H9 (cell line): Measurements from ENCODE around the gene LY6G5B. TPM values are rescaled to one million over a fixed set of nuclear protein-coding genes. Genes with fewer than 3 reads are reported as not detected.

Experiments
- DNase-seq: peaks from one replicate; pipeline ENCODE4 v3.0.0-alpha.2; 2017
- H2AFZ ChIP-seq: one replicate; pipeline ENCODE4 v1.6.1; 2013; ENCODE audit warnings: mild to moderate bottlenecking, low read length, control low read depth, moderate library complexity
- H2AK5ac ChIP-seq: 2 replicates; pipeline ENCODE4 v1.6.1; 2013; ENCODE audit warnings: low read length, control low read depth, mixed read lengths; ENCODE audit not compliant: insufficient read length
- H2BK120ac ChIP-seq: one replicate; pipeline ENCODE4 v1.6.1; 2013; ENCODE audit warnings: low read depth, mild to moderate bottlenecking, low read length, control low read depth, inconsistent platforms; ENCODE audit not compliant: poor library complexity, severe bottlenecking
- H2BK12ac ChIP-seq: 2 replicates; pipeline ENCODE4 v1.6.1; 2013; ENCODE audit warnings: low read length, control low read depth, mixed read lengths, low read depth; ENCODE audit not compliant: insufficient read length
- H2BK15ac ChIP-seq: 2 replicates; pipeline ENCODE4 v1.6.1; 2013; ENCODE audit warnings: low read depth, low read length, control low read depth
- H2BK20ac ChIP-seq: one replicate; pipeline ENCODE4 v1.6.1; 2013; ENCODE audit warnings: low read depth, mild to moderate bottlenecking, low read length, control low read depth, inconsistent platforms; ENCODE audit not compliant: poor library complexity, severe bottlenecking
- H2BK5ac ChIP-seq: 2 replicates; pipeline ENCODE4 v1.6.1; 2013; ENCODE audit warnings: low read length, control low read depth, mixed read lengths; ENCODE audit not compliant: insufficient read length
- H3K14ac ChIP-seq: 2 replicates; pipeline ENCODE4 v1.6.1; 2013; ENCODE audit warnings: low read length, control low read depth; ENCODE audit not compliant: insufficient read depth
- H3K18ac ChIP-seq: 2 replicates; pipeline ENCODE4 v1.6.1; 2013; ENCODE audit warnings: low read depth, mild to moderate bottlenecking, mixed read lengths, low read length, control low read depth; ENCODE audit not compliant: insufficient read length
- H3K23ac ChIP-seq: 2 replicates; pipeline ENCODE4 v1.6.1; 2013; ENCODE audit warnings: low read length, control low read depth, mixed read lengths, low read depth; ENCODE audit not compliant: insufficient read length
- H3K23me2 ChIP-seq: 2 replicates; pipeline ENCODE4 v1.6.1; 2013; ENCODE audit warnings: low read depth, mild to moderate bottlenecking, mixed read lengths, low read length, control low read depth; ENCODE audit not compliant: insufficient read length, poor library complexity, severe bottlenecking
- H3K27ac ChIP-seq: 2 replicates; pipeline ENCODE4 v1.5.1; 2013; ENCODE audit warnings: low read length, control low read depth, mixed read lengths, low read depth; ENCODE audit not compliant: insufficient read length
- H3K27me3 ChIP-seq: 2 replicates; pipeline ENCODE4 v1.6.1; 2013; ENCODE audit warnings: low read length, control low read depth, inconsistent platforms; ENCODE audit not compliant: insufficient read depth
- H3K4ac ChIP-seq: 2 replicates; pipeline ENCODE4 v1.6.1; 2013; ENCODE audit warnings: low read depth, mild to moderate bottlenecking, control low read depth, inconsistent platforms, low read length, moderate library complexity
- H3K4me1 ChIP-seq: 2 replicates; pipeline ENCODE4 v1.6.1; 2013; ENCODE audit warnings: low read length, control low read depth, inconsistent platforms; ENCODE audit not compliant: insufficient read depth
- H3K4me2 ChIP-seq: 2 replicates; pipeline ENCODE4 v1.6.1; 2013; ENCODE audit warnings: low read length, control low read depth, mixed read lengths; ENCODE audit not compliant: insufficient read length, insufficient read depth
- H3K56ac ChIP-seq: 2 replicates; pipeline ENCODE4 v1.6.1; 2013; ENCODE audit warnings: low read depth, mild to moderate bottlenecking, mixed read lengths, low read length, control low read depth; ENCODE audit not compliant: insufficient read length
- H3K79me1 ChIP-seq: 2 replicates; pipeline ENCODE4 v1.6.1; 2013; ENCODE audit warnings: low read depth, mild to moderate bottlenecking, moderate library complexity, low read length, control low read depth, inconsistent platforms; ENCODE audit not compliant: insufficient read depth, poor library complexity, severe bottlenecking
- H3K79me2 ChIP-seq: 2 replicates; pipeline ENCODE4 v1.6.1; 2013; ENCODE audit warnings: low read length, control low read depth, inconsistent platforms; ENCODE audit not compliant: insufficient read depth
- H3K9ac ChIP-seq: 2 replicates; pipeline ENCODE4 v1.6.1; 2013; ENCODE audit warnings: low read length, control low read depth, mixed read lengths; ENCODE audit not compliant: insufficient read length; ENCODE audit errors: extremely low read depth
- H3K9me3 ChIP-seq: one replicate; pipeline ENCODE4 v1.6.1; 2013; ENCODE audit warnings: low read depth, low read length, inconsistent platforms; ENCODE audit not compliant: control insufficient read depth
- H3T11ph ChIP-seq: one replicate; pipeline ENCODE4 v1.6.1; 2013; ENCODE audit warnings: mild to moderate bottlenecking, low read length, control low read depth, inconsistent platforms
- H4K20me1 ChIP-seq: one replicate; pipeline ENCODE4 v1.6.1; 2013; ENCODE audit not compliant: control insufficient read depth, insufficient read length, insufficient read depth
- H4K5ac ChIP-seq: 2 replicates; pipeline ENCODE4 v1.6.1; 2013; ENCODE audit warnings: low read depth, mild to moderate bottlenecking, mixed read lengths, low read length, control low read depth; ENCODE audit not compliant: insufficient read length
- H4K8ac ChIP-seq: replicated peaks from 2 replicates; pipeline ENCODE4 v1.6.1; 2013; ENCODE audit warnings: low read length, control low read depth, mixed read lengths, low read depth; ENCODE audit not compliant: insufficient read length
- H4K91ac ChIP-seq: 2 replicates; pipeline ENCODE4 v1.6.1; 2013; ENCODE audit warnings: low read depth, mild to moderate bottlenecking, moderate library complexity, mixed read lengths, low read length, control low read depth; ENCODE audit not compliant: insufficient read length
- H3K27ac Mint-ChIP-seq, 3 experiments: 2 replicates in 2 of 3; 3 replicates in 1 of 3; pipeline ENCODE4 v1.8.0; 2020 to 2021; ENCODE audit warnings: mixed read lengths in 3 of 3, mild to moderate bottlenecking in 1 of 3, moderate library complexity in 1 of 3
- H3K27me3 Mint-ChIP-seq: 2 replicates; pipeline ENCODE4 v1.8.0; 2021; ENCODE audit warnings: low read depth, mild to moderate bottlenecking, moderate library complexity, mixed read lengths
- H3K36me3 Mint-ChIP-seq, 3 experiments: 2 replicates in 2 of 3; 3 replicates in 1 of 3; pipeline ENCODE4 v1.8.0; 2020 to 2021; ENCODE audit warnings: low read depth in 3 of 3, mixed read lengths in 3 of 3; ENCODE audit not compliant: insufficient read depth in 1 of 3
- H3K4me1 Mint-ChIP-seq, 2 experiments: 2 replicates each; pipeline ENCODE4 v1.8.0; 2020; ENCODE audit warnings: mixed read lengths in 2 of 2
- H3K4me3 Mint-ChIP-seq, 2 experiments: 2 replicates in 1 of 2; 3 replicates in 1 of 2; pipeline ENCODE4 v1.8.0; 2020 to 2021; ENCODE audit warnings: mild to moderate bottlenecking in 2 of 2, mixed read lengths in 2 of 2, moderate library complexity in 1 of 2
- H3K9me3 Mint-ChIP-seq, 2 experiments: 2 replicates in 1 of 2; 3 replicates in 1 of 2; pipeline ENCODE4 v1.8.0; 2020; ENCODE audit warnings: mild to moderate bottlenecking in 2 of 2, mixed read lengths in 2 of 2, moderate library complexity in 1 of 2
- CTCF ChIP-seq: fragments of 200-600 bp; sonication (generic); conservative IDR thresholded peaks from 3 replicates; pipeline ENCODE4 v1.8.0; 2021; ENCODE audit warnings: antibody characterized with exemption, mild to moderate bottlenecking
- WGBS: extraction: QIAGEN DNeasy Blood & Tissue Kit; methylation state at CpG from one replicate; pipeline ENCODE4 v1.1.7; 2013; ENCODE audit warnings: missing lambda C conversion rate, low lambda C conversion rate, mixed read lengths; ENCODE audit not compliant: insufficient read length; ENCODE audit errors: extremely low coverage; 5-methylcytosine and 5-hydroxymethylcytosine counted together
- total RNA-seq: library from RNA; stranded (reverse); gene quantifications from 2 replicates; pipeline ENCODE4 v1.2.1, GENCODE V29; 2021

LY6G5B gene
- total RNA-seq, 1 experiment from 2014 or later: 21.6 TPM

GRCh38 chr6:31677955-31678354 lies 8.2 kb downstream of the LY6G5B start:
- no peak for DNase-seq
- no peak overlapping the region for H3K56ac ChIP-seq
- H3K27me3 ChIP-seq: no peaks in the 10 kb centered on the region; the same call in 1 of the 2 replicates
- H3K14ac ChIP-seq: no peak overlapping the region
- no peak overlapping the region for H3K9ac ChIP-seq
- H2BK5ac ChIP-seq: no peak overlapping the region
- Mint-ChIP-seq H3K36me3 (peaks cover 2 to 10% (median 5%) of the 10 kb centered on the region in 3 experiments; a peak in 6 of 7 replicates), H3K4me3 (no peak overlapping the region), H3K27me3 (peaks cover 25% of the 10 kb centered on the region), H3K4me1 (peaks cover 12 to 17% of the 10 kb centered on the region in 2 experiments), H3K27ac (no peak overlapping the region), H3K9me3 (no peaks in the 10 kb centered on the region; a peak in 2 of 5 replicates)
- no peak overlapping the region for H3K23ac ChIP-seq
- no peak overlapping the region for H3K18ac ChIP-seq
- H4K5ac ChIP-seq: no peak overlapping the region
- no CpG with 5 or more reads among the region's 8 CpGs for WGBS
- no peak overlapping the region for H2BK20ac ChIP-seq
- no peak overlapping the region for H3T11ph ChIP-seq
- H4K91ac ChIP-seq: no peak overlapping the region
- no peak overlapping the region for H2AK5ac ChIP-seq
- H3K27ac ChIP-seq: no peak overlapping the region
- H2AFZ ChIP-seq: no peak overlapping the region
- no peak overlapping the region for H2BK12ac ChIP-seq
- peaks cover 12% of the 10 kb centered on the region for H3K23me2 ChIP-seq
- H3K4ac ChIP-seq: no peak overlapping the region
- no peak overlapping the region for H3K4me2 ChIP-seq
- no peaks in the 10 kb centered on the region for H3K79me1 ChIP-seq
- no peak overlapping the region for H2BK120ac ChIP-seq
- H3K79me2 ChIP-seq: no peaks in the 10 kb centered on the region
- H3K9me3 ChIP-seq: no peaks in the 10 kb centered on the region
- no peaks in the 10 kb centered on the region for H3K4me1 ChIP-seq
- no peak overlapping the region for H2BK15ac ChIP-seq
- no peak overlapping the region for H4K8ac ChIP-seq
- no peak for TF ChIP-seq CTCF
- H4K20me1 ChIP-seq: no peaks in the 10 kb centered on the region
